VCaP (cell line): ENCODE results near the gene CNST.

ENCODE experiments used
- H3K27ac ChIP-seq: fragments of 450-650 bp; 2 replicates; pipeline ENCODE4 v1.5.1; 2017
- CTCF ChIP-seq: fragments of 450-650 bp; conservative IDR thresholded peaks from 2 replicates; pipeline ENCODE4 v1.5.1; 2017; ENCODE audit warnings: mild to moderate bottlenecking, moderate library complexity

Gene CNST

DNA sequence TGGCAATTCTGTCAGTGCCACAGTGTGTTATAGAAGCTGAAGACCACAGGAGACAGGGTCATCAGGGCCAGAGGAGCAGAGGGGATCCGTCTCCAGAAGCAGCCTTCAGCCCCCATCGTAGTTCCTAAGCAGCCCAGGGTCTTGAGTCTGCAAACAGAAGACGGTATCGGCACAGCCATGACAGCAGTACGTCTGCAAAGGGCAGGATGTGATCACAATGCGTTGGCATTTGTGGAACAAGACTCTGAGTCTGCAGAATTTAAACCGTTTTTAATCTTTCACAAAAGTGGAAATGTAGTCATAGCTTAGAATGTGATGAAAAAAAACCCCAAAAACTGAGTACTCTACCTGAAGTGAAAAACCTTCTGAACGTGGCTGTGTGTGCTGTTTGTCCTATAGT, 113.9 kb downstream of the CNST start:
- TF ChIP-seq CTCF: no peak
- no peak overlapping the region for H3K27ac ChIP-seq

GRCh38 chr1:246680696-246681130, 114.5 kb downstream of the CNST start:
- no peak overlapping the region for H3K27ac ChIP-seq
- TF ChIP-seq CTCF: no peak

DNA sequence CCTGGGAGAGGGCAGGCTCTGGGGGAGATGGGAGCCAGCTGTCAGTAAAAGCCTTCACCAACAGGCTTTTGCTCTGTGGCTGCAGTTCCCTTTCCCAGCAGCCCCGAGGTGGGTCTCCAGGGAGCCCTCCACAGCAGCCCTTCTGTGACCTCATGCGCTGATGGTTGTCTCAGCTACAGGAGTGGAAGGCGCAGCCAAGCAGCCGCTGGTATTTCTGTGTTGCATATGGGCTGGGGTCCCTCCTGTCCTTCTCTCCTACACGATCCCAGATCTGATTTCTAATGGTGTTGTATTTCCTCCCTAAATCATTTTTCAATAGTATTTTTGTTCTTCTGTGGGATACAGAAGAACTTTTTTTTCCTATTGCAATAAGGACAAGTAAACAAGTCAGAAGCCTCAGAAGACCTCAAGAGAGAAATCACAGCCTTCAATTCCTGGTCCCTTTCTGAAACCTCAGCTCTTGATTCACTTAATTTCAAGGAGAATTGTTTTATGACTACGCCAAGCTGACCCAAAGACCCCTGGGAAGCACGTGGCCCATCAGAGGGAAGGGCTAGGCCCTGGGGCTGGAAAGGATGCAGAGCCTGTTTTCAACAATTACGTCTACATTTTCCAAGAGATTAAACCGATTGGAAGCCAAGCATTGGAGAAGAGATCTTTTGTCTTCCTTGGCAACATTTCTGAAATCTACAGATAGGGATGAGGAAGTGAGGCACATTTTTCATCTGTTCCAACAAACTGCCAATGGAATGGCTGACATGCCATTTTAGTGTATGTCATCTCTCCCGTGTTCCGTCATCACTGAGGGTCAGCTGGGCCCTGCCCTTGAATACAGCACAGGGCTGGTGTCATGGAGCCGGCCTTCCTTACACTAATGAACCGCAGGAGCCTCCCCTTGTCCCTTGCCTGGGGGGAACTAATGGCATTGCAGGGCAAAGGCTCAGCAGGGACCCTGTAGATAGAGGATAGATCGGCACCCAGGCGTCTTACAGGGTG, 115.9 kb downstream of the CNST start:
- no peak overlapping the region for H3K27ac ChIP-seq
- no peak for TF ChIP-seq CTCF

DNA sequence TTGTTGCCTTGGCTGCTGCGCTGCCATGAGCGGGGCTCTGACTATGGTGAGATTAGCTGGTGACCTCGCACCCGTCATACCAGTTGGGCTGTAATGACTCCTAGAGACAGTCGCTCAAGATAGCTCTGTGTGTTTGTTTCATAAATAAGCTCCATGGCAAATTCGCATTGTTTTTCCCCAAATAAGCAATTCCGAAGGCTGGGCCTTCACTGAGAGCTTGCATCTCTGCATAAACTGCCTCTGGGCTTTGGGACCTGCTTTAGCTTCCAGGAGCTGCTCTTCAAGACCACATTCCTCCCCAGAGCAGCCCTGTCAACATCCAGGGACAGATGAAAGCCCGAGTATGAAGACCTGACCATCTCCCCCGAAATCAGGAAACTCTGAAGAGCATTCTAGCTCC, 117.3 kb downstream of the CNST start:
- TF ChIP-seq CTCF: no peak
- no peak overlapping the region for H3K27ac ChIP-seq

DNA sequence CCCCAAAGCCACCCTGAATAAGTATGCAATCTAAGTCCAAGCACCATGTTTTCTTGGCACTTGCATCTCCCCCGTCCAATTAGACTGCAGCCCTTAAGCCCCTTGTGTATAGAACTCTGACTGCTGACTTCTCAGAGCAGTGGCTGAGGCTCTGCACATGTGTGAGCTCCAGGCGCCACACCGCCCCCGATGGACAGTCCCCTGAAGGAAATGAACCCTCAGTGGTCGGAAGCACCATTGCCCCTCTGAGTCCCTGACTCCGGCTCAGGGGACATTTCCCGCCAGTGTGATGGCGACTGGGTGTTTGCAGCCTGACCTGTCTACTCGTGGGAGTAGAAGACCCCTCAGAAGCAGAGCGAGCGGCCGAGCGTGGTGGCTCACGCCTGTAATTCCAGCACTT, 120.7 kb downstream of the CNST start:
- no peak overlapping the region for H3K27ac ChIP-seq
- no peak for TF ChIP-seq CTCF

GRCh38 chr1:246689409-246690008, 123.3 kb downstream of the CNST start:
- peak; percentile 93 for TF ChIP-seq CTCF
- H3K27ac ChIP-seq: peak overlapping the region; percentile 54

DNA sequence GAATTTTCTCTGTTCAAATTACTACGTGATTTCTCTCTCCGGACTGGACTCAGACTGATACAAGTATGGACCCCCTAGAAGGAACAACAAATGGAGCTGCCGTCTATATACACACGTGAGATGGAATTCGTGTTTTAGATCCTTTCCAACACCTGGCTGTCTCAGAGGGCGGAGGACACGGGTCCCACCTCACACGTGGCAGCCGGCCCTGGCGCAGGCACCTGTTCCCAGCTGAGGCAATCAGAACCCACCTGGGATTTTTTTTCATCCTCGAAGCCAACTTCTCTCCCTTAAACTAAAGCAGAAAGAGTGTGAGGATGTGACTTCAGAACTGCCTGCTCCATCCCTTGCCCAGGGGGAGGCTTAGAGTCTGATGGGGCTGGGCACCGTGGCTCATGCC, 123.8 kb downstream of the CNST start:
- H3K27ac ChIP-seq: peak overlapping the region; percentile 54

More for the DNA sequence above, 123.8 kb downstream of the CNST start:
- TF ChIP-seq CTCF: no peak
